ENCODE measurements around the gene SLC15A1. TPM values are rescaled to one million over a fixed set of nuclear protein-coding genes. Genes with fewer than 3 reads are reported as not detected.

The SLC15A1 gene
- polyA plus RNA-seq, 1 donor (not counting 4 experiments of a cell fraction or from before 2014, with no cell fraction given), result 0.10 TPM

GRCh38 chr13:98687319-98687718 lies 65.2 kb downstream of the SLC15A1 start:
- DNase-seq (ENCODE audit: low read depth, low spot score) (no peak), FAIRE-seq (no peak)
- Histone ChIP-seq H3K9me1 (ENCODE audit: control insufficient read depth, extremely low read depth, insufficient read depth, low read length) (no peaks in the 10 kb centered on the region), H3K9ac (ENCODE audit: control insufficient read depth, extremely low read depth, insufficient read depth, low read length) (no peak overlapping the region), H3K27ac (ENCODE audit: control insufficient read depth, insufficient read depth, low read length) (no peak overlapping the region), H3K79me2 (ENCODE audit: control insufficient read depth, insufficient read depth, low read length) (no peaks in the 10 kb centered on the region), H4K20me1 (ENCODE audit: control insufficient read depth, extremely low read depth, insufficient read depth, low read length) (no peaks in the 10 kb centered on the region), H2AFZ (ENCODE audit: control insufficient read depth, low read length) (no peak overlapping the region), H3K4me1 (ENCODE audit: control insufficient read depth, extremely low read depth, insufficient read depth, low read length) (no peaks in the 10 kb centered on the region), H3K9me3 (ENCODE audit: control insufficient read depth, low read depth, low read length) (no peaks in the 10 kb centered on the region), H3K4me3 (ENCODE audit: control insufficient read depth in 2 of 3, extremely low read depth in 1 of 3, insufficient read depth in 2 of 3, low read depth in 1 of 3, low read length in 3 of 3) (no peak overlapping the region), H3K36me3 (ENCODE audit: control insufficient read depth in 2 of 2, extremely low read depth in 1 of 2, insufficient read depth in 2 of 2, low read length in 2 of 2) (no peaks in the 10 kb centered on the region), H3K27me3 (ENCODE audit: control insufficient read depth, extremely low read depth, insufficient read depth, low read length) (no peaks in the 10 kb centered on the region), H3K4me2 (ENCODE audit: control insufficient read depth, extremely low read depth, insufficient read depth, low read depth, low read length) (no peak overlapping the region)
- no peak for TF ChIP-seq CTCF (optimal IDR thresholded peaks at IDR 0.05 in 1 of 3, IDR thresholded peaks at IDR 0.05 in 1 of 3, conservative IDR thresholded peaks at IDR 0.05 in 1 of 3; ENCODE audit: extremely low read depth in 1 of 3, insufficient read depth in 2 of 3, low read length in 3 of 3)
- TF ChIP-seq EZH2 (IDR thresholded peaks at IDR 0.05; ENCODE audit: low read length), result no peak
- dilution Hi-C loops (cut with MboI; ENCODE audit: extremely low pct_ligation_motif_present, low sequenced_read_pairs), result no loop called here

- dilution Hi-C loops (cut with MboI; ENCODE audit: extremely low pct_ligation_motif_present, low sequenced_read_pairs), result no loop called here
- no peaks in the 10 kb centered on the region for H3K4me1 ChIP-seq (ENCODE audit: control insufficient read depth, extremely low read depth, insufficient read depth, low read length)
- TF ChIP-seq CTCF (optimal IDR thresholded peaks at IDR 0.05 in 1 of 3, IDR thresholded peaks at IDR 0.05 in 1 of 3, conservative IDR thresholded peaks at IDR 0.05 in 1 of 3; ENCODE audit: extremely low read depth in 1 of 3, insufficient read depth in 2 of 3, low read length in 3 of 3) (no peak), EZH2 (IDR thresholded peaks at IDR 0.05; ENCODE audit: low read length) (no peak)
- DNase-seq (ENCODE audit: low read depth, low spot score) (no peak), FAIRE-seq (no peak)
- H3K9me3 ChIP-seq (ENCODE audit: control insufficient read depth, low read depth, low read length), result no peaks in the 10 kb centered on the region
- no peak overlapping the region for H3K27ac ChIP-seq (ENCODE audit: control insufficient read depth, insufficient read depth, low read length)
- no peaks in the 10 kb centered on the region for H3K79me2 ChIP-seq (ENCODE audit: control insufficient read depth, insufficient read depth, low read length)
- no peak overlapping the region for H3K4me3 ChIP-seq (ENCODE audit: control insufficient read depth in 2 of 3, extremely low read depth in 1 of 3, insufficient read depth in 2 of 3, low read depth in 1 of 3, low read length in 3 of 3)
- H2AFZ ChIP-seq (ENCODE audit: control insufficient read depth, low read length), result no peak overlapping the region
- no peaks in the 10 kb centered on the region for H3K36me3 ChIP-seq (ENCODE audit: control insufficient read depth in 2 of 2, extremely low read depth in 1 of 2, insufficient read depth in 2 of 2, low read length in 2 of 2)
- no peaks in the 10 kb centered on the region for H4K20me1 ChIP-seq (ENCODE audit: control insufficient read depth, extremely low read depth, insufficient read depth, low read length)
- no peaks in the 10 kb centered on the region for H3K9me1 ChIP-seq (ENCODE audit: control insufficient read depth, extremely low read depth, insufficient read depth, low read length)
- no peak overlapping the region for H3K4me2 ChIP-seq (ENCODE audit: control insufficient read depth, extremely low read depth, insufficient read depth, low read depth, low read length)
- H3K27me3 ChIP-seq (ENCODE audit: control insufficient read depth, extremely low read depth, insufficient read depth, low read length), result no peaks in the 10 kb centered on the region
- no peak overlapping the region for H3K9ac ChIP-seq (ENCODE audit: control insufficient read depth, extremely low read depth, insufficient read depth, low read length)
Observed at GRCh38 chr13:98686270-98686669, 66.2 kb downstream of the SLC15A1 start.

Measured in keratinocyte (primary cell).